Stimulated activated CD4-positive, alpha-beta T cell treated with anti-CD3 and anti-CD28 coated beads, TNF-alpha, amount 100 ng/mL, for 48 hours (primary cell): ENCODE results near the gene LTK.

Experiments used
- DNase-seq, 3 donors: peaks; one replicate each; pipeline ENCODE4 v3.0.0-alpha.2; 2020; ENCODE audit warnings: low read depth in 3 of 3

LTK gene

DNA sequence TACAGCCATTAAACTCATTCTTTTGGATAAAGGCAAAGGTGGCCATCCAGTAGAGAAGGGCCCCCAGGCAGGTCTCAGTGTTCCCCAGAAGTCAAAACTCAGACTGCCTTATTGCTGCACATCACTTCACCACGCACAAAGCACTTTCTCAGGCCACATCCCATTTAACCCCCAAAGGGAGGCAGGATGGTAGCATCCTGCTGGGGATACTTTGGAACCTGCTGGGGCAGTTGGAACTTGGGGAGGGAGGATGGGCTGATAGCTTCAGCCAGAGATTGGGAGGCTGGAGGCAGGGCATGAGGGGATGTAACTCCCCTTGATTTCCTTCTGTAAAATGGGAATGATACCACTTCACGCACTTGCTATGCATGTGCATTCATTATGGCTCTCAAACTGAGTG is 15.0 kb downstream of the LTK start:
- no peak for DNase-seq

DNA sequence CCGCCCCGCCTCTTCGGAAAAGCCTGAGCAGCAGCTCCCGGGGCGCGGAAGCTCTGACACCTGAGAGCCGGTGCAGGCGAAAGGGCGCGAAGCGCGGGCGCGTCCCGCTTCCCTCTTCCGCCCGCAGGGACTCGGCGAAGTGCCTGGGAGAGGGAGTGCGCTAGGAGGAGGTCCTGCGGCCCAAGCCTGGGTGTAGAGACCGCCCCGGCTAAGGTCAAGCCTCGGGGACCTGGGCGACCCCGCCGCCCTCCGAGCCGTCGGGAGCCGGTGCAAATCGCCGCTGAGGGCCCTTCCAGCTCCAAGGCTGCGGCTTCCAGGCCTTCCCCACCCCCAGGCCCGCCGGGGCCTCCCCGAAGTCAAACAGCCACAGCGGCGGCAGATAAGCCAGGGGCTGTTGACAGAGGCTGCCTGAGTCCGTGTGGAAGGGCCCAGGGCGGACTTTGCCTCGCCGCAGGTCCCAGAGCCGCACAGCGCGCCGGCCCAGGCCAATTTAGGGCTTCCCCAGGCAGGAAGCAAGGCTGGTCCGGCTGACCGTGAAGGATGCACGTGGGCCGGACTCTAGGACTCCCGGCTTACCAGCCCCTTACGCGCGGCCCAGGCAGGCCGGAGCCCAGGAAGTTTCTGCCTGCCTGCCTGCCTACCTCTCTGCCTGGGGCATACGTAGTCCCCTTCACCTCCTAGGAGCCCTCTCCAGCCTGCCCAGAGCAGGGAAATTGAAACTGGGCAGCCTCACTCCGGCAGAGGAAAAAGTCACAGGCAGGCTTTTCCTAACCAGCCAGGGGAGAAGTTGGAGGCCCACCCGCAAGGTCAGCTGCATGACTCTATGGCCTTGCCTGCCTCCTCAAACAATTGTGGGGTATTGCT is 17.7 kb downstream of the LTK start:
- no peak for DNase-seq

DNA sequence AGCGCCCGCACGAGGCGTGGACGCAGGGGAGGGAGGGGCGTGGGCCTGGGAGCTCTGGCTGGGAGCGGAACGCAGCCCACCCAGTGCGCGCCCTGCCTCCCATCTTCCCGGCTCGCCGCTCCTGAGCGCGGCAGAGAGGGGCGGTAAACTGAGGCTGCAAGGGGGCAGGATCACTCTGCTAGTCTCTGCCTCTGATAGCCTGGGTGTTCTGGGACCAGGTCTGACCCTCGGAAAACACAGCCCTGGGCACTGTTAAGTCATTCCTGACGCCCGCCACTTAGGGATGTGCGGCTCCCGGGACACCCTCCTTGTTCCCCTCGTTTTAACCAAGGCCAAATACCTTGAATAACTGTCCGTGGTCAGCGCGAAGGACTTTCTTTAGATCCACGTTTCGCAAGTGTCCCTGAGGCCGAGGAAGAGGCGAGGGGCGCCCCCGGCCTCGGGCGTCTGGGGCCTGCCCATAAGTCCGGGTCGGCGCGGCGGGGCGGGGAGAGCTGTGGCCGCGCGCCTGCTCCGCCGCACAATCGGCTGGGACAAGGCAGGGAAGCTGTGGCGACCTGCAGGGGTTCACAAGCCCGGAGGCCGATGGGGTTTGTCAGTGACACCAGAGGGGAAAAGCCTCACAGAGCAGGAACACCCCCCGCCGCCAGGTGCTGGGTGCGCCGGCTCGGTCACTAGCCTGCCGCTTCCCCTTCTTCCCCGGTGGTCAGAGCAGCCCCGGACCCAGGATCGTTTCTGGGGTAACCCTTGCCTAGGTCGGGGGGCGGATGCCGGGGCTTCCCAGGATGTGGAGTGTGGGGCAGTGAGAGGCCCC is 18.5 kb downstream of the LTK start:
- DNase-seq = no peak

DNA sequence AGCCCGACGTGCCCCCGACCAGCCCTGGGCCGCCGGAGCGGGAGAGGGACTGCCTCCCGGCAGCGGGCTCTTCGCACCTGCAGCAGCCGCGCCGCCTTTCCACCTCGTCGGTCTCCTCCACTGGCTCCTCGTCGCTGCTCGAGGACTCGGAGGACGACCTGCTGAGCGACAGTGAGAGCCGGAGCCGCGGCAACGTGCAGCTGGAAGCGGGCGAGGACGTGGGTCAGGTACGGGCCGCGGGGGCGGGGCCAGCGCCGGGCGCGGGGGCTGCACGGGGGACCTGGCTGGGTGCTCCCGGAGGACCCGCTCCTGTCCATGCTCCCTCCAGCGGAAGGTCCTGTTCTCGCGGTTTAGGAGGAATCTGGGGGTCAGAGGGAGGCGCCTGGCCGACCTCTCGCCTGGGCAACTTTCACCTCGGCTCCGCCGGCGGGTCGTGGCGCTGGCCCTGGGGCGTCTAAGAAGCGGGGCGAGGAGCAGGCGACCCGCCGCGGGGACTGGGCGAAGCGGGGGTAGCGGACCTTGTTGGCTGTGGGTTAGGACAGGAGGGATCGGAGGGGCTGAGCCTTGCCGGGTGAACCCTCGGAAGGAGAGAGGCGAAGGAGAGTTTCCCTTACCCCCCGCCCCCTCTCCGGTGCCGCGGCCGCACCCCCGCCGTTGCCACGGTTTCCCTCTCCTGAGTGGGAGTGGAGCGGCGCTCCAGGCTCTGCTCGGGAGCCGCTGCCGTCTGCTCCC is 19.3 kb downstream of the LTK start:
- DNase-seq = peak in 1 of 3 donors; percentile 25

DNA sequence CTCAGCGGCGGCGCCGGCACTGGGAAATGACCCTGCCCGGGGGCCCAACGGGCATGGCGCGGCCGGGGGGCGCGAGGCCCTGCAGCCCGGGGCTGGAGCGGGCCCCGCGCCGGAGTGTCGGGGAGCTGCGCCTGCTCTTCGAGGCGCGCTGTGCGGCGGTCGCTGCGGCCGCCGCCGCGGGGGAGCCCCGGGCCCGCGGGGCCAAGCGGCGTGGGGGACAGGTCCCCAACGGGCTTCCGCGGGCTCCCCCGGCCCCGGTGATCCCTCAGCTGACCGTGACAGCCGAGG is 19.8 kb downstream of the LTK start:
- no peak for DNase-seq

DNA sequence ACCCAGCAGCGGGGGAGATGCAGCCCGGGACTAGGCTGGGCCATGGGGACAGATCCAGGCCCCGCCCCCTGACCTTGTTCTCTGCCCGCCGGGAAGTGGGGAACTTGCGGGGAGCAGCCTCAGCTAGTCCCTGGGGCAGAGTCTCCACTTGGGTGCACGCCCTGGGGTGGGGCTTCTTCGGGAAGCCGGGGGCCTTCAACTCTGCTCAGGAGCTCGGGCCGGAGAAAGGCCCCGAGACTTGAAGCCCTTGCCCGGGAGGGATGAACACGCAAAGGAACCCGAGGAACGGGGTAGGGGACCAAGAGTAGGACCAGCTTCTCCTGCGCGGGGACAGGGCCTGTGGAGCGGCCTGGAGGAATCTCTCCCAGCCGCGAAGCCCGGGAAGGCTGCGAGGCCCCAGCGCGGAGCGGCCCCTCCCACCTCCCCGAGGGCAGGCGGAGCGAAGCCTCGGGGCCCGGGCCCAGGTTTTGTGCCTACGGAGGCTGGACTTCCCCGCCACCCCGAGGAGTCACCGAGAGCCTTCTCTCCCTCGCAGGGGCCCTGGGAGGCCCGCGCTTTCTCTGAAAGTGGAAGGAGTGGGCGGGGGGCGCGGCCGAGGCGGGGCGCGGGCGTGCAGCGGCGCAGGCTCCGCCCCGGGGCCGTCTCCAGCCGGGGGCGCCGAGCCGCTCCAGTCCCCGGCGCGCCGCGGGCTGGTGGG is 20.3 kb downstream of the LTK start, which contains the start of gene ITPKA:
Gene ITPKA (plus strand): TSS at position 670 of the 697 bp plus-strand sequence. CDS start 54 bp downstream, outside the sequence.
- peak; percentile 79 to 92 (median 84) for DNase-seq

DNA sequence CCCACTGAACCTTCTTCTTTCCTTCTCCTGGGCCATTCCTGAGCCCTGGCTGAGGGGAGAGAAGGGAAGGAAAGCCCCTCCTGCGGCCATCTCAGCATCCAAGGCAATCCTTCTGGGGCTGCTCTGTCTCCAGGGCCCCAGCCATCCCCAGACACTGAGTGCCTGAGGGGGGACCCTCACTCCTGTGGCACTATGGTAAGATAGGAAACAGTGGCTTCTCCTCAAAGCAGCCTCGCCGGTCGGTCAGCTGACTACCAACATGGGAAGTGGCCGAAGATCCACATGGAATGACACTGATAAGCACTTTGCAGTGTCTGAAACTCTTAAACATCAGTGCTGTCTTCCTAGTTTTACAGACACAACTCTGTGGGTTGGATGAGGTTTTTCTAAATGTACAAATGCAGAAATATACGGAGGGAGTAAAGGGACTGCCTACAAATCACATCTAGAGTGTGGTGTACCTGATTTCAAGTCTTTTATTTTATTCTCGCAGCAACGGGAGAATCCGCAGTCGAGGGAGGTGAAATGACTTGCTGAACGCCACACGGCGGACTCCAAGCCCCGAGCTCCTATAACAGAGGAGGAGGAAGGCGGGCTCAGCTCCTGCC is 20.9 kb downstream of the LTK start:
- DNase-seq = no peak

DNA sequence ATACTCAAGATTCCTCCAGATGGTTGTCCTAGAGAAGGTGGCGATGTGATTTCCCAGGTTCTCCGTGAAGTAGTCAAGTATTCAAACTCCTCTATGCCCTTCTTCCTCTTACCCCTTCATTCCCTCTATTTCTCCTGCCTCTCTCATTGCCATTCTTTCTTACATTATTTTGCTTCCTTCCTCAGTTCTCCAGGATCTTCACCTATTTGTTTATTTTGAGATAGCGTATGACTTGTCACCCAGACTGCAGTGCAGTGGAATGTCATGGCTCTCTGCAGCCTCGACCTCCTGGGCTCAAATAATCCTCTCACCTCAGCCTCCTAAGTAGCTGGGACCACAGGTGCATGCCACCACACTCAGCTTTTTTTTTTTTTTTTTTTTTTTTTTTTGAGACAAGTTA is 21.7 kb downstream of the LTK start:
- no peak for DNase-seq

DNA sequence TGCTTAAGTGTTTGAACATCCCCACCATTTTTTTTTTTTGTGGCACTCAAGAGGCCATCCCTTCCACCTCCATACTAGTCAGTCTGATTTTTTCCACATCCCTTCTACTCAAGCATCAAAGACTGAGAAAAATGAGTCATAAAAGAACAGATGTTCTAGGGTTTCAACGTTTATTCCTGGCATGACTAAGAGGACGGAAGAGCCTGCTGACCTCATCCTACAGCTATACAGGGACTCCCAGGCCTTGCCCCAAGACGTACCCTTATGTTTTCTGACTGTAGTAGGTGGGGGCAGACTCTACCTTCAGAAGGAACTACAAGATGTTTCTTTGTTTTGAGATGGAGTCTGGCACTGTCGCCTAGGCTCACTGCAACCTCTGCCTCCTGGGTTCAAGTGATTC is 23.3 kb downstream of the LTK start:
- peak in 1 of 3 donors; percentile 38 for DNase-seq

DNA sequence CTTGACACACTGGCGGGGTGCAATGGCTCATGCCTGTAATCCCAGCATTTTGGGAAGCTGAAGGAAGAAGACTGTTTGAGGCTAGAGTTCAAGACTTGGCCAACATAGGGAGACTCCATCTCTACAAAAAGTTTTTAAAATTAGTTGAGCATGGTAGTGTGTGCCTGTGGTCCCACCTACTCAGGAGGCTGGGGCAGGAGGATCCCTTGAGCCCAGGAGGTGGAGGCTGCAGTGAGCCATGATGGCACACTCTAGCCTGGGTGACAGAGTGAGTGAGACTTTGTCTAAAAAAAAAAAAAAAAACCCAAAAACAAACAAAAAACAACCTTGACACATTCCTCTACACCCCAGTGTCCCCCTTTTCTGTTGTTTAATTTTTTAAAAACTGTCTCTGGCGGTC is 24.0 kb downstream of the LTK start:
- no peak for DNase-seq

DNA sequence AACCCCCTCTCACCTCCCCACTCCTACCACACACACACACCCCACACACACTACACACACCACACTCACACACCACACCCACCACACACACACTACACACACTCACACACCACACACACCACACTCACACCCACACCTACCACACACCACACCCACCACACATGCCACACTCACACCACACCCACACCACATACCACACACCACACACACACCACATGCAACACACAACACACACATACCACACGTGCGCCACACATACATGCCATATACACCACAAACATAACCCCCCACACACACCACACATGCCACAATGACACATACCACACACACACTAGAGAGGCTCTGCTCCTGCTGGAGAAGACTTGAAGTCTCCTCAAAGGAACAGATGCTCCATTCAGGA is 25.8 kb downstream of the LTK start:
- DNase-seq = peak in 1 of 3 donors; percentile 32

DNA sequence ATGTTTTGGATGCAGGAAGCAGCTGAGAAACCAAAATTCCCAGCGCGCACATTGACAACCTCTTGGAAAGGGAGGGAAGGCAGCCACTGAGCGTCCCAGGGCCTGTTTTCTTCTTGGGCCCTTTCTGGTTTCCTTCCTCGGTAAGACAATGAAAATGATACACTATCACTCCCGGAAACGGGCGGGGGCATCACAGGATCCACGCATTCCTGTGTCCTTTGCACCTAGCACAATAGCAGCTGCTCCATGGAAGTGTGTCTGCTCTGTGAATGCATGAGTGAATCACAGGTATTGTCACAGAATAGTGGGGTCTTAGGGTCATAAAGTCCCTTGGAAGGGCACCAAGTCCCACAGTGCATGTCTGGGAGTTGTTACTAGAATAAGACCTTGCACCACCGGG is 26.2 kb downstream of the LTK start:
- DNase-seq = no peak

DNA sequence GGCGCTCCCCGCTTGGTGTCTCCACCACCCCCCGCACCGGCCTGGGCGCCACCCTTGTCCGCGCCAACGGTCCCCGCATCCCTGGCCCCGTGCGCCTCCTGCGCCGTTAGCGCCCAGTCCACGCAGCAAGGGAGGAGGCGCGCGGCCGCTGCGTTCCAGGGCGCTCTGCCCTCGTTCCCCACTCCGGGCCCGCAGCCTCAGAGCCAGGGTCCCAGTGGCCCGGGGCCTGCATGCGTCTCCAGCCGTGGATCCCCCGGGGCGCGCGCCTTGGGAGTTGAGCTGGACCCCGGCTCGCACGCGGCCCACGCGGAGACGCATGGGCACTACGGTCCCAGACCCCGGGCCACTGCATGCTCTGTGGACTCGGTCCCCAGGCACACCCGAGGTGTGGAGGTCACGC is 27.3 kb downstream of the LTK start:
- DNase-seq = no peak

DNA sequence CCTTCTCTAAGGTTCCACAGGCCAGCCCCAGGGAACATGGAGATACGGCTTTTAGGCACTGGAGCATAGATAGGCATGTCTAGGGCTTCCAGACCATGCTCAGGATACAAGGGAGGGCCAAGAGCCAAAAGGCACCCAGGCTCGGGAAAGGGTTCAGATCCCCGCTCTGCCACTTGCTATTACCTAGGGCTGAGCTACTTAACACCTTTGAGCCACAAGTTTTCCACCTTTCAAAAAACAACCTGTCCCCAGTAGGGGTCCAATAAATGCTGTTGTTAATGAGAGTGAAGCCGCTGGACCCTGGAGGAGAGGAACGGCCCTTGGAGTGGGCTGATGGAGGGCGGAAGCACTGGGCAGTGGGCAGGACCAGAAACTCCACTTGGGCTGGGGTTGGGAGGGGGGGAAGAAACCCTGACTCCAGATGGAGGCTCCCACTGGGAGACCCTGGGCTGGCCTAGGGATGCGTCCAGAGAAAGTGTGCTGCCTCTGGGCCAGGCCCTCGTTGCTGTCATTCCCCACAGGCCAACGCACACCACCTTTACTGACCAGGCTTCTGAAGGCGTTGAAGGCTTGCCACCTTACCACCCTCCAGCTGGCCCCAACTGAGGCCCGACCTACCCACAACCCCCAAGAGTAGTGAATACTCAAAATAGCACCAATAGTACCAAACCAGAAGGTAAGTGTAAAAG is 28.5 kb downstream of the LTK start:
- DNase-seq = no peak

DNA sequence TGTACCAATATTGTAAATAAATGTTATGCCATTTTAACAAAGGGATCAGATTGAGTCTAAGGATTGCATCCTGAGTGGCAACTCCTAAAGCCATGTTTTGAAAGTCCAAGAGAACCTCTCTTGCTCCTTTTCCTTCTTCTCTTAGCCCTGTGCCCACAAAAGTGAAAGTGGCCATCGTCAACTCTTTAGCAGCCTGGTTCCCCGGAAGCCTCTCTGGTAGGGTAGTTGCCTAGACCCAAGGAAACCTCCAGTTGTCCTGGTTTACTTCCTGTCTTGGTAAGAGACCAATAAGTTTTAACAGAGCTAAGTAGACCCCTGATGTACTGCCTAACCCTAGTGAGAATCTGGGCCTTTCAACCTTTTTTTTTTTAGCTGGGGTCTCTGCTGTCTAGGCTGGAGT is 30.1 kb downstream of the LTK start:
- no peak for DNase-seq

DNA sequence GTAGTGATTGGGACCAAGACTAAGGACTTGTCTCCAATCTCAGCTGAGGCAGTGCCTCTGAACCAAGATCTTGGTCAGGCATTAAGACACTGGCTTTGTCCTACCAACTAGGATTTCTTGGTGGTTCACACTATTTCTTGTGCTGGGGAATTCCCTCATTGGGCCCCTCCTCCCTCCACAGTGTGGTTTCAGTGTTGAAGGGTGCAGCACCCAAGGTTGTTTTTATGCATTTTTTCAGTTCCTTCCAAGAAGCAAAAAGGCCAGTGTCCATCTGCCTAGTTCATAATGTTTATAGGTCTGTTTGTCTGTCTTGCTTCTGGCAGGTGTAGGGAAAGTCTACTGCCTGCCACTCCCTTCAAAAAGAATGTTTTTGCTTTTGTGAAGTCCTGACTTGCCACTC is 30.5 kb downstream of the LTK start:
- no peak for DNase-seq

DNA sequence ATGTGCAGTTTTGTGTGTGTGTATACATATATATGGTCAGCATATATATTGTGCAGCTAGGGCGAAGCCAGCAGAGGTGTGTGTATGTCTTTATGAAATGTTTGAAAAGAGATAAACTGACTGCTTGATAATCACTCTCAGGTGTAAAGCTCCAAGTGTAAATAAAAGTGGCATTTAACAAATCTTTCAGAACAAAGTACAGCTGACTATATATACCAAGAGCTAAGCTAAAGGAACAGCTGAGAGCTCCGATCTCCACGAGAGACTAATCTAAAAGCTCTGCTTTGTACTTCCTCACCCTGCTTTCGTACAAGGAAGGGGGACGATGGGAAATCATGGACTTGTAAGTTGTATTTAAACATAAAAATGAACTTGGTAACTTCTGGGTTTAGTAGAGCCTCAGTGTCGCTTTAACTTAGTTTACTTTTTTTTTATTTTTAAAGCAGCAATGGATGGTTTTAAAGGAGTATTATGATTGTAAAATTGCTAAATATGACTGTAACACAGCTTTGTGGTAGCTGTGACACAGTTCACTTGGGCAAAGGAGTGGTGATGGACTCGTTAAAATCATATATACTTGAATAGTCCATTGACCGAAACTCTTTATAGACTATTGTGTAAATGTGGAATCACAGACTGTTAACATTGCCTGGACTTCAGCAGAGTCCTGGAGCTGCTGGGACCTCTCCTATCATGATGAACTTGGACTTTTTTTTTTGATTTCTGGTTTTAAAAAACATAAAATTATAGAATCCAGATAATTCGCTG is 31.3 kb downstream of the LTK start:
- DNase-seq = no peak

DNA sequence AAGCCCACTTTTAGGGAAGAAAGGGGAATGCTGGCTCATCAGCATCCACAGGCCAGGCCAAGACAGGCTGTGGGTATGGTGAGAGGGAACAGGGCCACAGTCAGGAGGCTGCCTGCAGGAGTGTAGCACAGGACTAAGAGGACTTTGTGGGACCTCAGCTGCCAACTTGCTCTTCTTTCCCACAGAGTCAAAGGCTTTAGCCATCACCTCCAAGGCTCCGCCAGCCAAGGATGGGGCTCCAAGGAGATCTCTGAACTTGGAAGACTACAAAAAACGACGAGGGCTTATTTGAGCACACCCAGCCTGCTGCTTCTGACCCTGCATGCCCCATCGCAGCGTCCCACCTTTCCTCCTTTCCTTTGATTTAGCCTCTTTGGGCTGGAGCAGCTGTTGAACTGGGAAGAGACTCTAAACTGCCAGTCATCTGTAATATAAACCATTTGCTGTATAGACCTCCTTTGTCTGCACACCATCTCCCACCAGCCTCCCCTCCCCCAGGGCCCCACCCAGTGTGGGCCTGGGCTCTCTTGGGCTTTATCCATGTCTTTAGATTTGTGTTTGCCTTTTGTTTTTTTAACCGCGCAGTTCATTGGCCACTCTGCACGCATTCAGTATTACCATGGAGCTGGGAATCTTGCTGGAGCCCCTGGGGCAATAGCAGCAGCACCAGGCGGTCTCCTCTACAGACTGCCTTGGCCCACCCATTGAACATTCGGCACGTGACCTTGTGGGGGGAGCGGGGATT is 33.1 kb downstream of the LTK start:
- DNase-seq = no peak

DNA sequence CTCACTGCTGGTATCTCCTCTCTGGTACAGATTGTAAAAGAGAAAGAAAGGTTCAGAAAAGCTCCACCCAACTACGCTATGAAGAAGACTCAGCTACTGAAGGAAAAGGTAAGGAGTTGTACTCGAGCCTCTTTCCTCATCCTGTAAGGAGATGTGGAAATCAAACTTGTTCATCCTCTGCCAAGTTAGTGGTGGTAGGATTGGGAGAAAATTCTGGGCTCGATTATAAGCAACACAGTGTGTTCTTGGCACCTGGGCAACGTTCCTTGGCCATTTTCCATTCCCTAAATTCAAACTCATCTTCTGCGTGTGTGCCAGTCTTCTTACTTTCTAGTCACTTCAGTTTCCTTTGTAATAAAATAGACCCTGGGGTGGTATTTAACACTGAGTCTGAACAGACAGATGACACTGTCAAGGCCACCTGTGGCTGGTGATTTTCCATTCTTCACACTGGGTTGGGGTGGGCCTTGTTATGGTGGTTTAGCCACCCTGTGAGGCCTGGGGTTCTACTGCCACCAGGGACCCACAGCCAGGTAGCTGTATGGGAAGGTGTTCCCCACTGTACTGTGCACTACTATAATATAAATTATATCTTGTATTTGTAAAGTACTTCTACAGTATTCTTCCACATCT is 37.1 kb downstream of the LTK start:
- no peak for DNase-seq
